Peyer's patch (tissue), 4 donors: ENCODE results near the gene CADPS2. TPM values are rescaled to one million over a fixed set of nuclear protein-coding genes. Genes with fewer than 3 reads are reported as not detected.

Source experiments
- DNase-seq, 3 donors: peaks; one replicate each; pipeline ENCODE4 v3.0.0-alpha.2; 2017 to 2019
- H3K27ac ChIP-seq, 4 donors: fragments of 200-600 bp; sonication (generic); one replicate each; pipeline ENCODE4 v1.5.1; 2016 to 2019
- H3K27me3 ChIP-seq, 2 donors: fragments of 200-600 bp; sonication (generic); one replicate each; pipeline ENCODE4 v1.5.1; 2019
- H3K36me3 ChIP-seq, 3 donors: fragments of 200-600 bp; sonication (generic); one replicate each; pipeline ENCODE4 v1.5.1; 2016 to 2019
- H3K4me1 ChIP-seq, 4 donors: fragments of 200-600 bp; sonication (generic); one replicate each; pipeline ENCODE4 v1.5.1; 2016 to 2019
- H3K4me3 ChIP-seq, 4 donors: fragments of 200-600 bp; sonication (generic); 1 replicate in 3 of 4; 2 replicates in 1 of 4; pipeline ENCODE4 v1.5.1; 2016 to 2019; ENCODE audit warnings: mild to moderate bottlenecking in 1 of 4
- H3K9me3 ChIP-seq, 4 donors: fragments of 200-600 bp; sonication (generic); one replicate each; pipeline ENCODE4 v1.5.1; 2016 to 2019; ENCODE audit warnings: mild to moderate bottlenecking in 1 of 4
- POLR2A ChIP-seq, 2 donors: fragments of 450-650 bp; IDR thresholded peaks; one replicate each; pipeline ENCODE4 v1.5.1; 2017; ENCODE audit warnings: antibody characterized with exemption in 2 of 2, mild to moderate bottlenecking in 2 of 2, moderate library complexity in 2 of 2
- total RNA-seq, 4 donors: library from RNA; depleted of rRNA; stranded (reverse); fragments of >200 nt; gene quantifications; one replicate each; pipeline ENCODE4 v1.1.0, GENCODE V29; 2016
- TF ChIP-seq, protein P1 (sequence below), 6 experiments: fragments of 450-650 bp in 4 of 6; fragments of 200-600 bp in 2 of 6; sonication (generic) in 1 of 6; IDR thresholded peaks; one replicate each; pipeline ENCODE4 v1.5.1; 2017 to 2019; ENCODE audit warnings: antibody characterized with exemption in 6 of 6, mild to moderate bottlenecking in 3 of 6, moderate library complexity in 1 of 6

CADPS2 gene
- total RNA-seq, 4 donors from 2014 or later = 11.4 to 21.5 (median 16.5) TPM

DNA sequence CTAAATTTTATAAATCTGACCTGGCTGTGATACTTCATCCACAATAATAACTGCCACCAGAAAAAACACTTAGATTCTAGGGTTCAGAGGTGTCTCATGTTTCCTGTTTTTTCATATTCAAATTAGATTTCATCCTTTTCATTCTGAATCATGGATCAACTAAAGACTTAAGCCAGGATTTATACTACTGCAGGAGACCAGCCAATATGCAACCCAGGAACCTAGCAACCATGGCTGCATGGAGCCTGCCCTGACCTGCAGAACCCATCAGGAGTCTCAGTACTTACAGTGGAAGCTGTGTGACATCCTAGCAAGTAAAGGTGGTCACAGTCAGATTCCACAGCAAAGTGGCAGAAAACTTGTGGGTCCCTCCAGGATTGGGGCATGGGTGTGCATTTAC is 143.0 kb downstream of the CADPS2 start:
- Histone ChIP-seq H3K36me3 (no peaks in the 10 kb centered on the region), H3K9me3 (no peaks in the 10 kb centered on the region), H3K4me1 (no peaks in the 10 kb centered on the region), H3K27me3 (no peaks in the 10 kb centered on the region), H3K4me3 (no peak overlapping the region), H3K27ac (no peak overlapping the region)
- TF ChIP-seq, protein P1, sequence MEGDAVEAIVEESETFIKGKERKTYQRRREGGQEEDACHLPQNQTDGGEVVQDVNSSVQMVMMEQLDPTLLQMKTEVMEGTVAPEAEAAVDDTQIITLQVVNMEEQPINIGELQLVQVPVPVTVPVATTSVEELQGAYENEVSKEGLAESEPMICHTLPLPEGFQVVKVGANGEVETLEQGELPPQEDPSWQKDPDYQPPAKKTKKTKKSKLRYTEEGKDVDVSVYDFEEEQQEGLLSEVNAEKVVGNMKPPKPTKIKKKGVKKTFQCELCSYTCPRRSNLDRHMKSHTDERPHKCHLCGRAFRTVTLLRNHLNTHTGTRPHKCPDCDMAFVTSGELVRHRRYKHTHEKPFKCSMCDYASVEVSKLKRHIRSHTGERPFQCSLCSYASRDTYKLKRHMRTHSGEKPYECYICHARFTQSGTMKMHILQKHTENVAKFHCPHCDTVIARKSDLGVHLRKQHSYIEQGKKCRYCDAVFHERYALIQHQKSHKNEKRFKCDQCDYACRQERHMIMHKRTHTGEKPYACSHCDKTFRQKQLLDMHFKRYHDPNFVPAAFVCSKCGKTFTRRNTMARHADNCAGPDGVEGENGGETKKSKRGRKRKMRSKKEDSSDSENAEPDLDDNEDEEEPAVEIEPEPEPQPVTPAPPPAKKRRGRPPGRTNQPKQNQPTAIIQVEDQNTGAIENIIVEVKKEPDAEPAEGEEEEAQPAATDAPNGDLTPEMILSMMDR (IDR thresholded peaks at IDR 0.05) = no peak
- no peak for TF ChIP-seq POLR2A (IDR thresholded peaks at IDR 0.05)
- DNase-seq = no peak

- H3K4me1 ChIP-seq = no peaks in the 10 kb centered on the region
- no peak for TF ChIP-seq POLR2A (IDR thresholded peaks at IDR 0.05)
- TF ChIP-seq, protein P1 (IDR thresholded peaks at IDR 0.05) = no peak
- DNase-seq = no peak
- H3K9me3 ChIP-seq = no peaks in the 10 kb centered on the region
- no peak overlapping the region for H3K27ac ChIP-seq
- no peak overlapping the region for H3K4me3 ChIP-seq
- H3K27me3 ChIP-seq = no peaks in the 10 kb centered on the region
- H3K36me3 ChIP-seq = no peaks in the 10 kb centered on the region
Observed at GRCh38 chr7:122738947-122739346, 147.3 kb downstream of the CADPS2 start.

DNA sequence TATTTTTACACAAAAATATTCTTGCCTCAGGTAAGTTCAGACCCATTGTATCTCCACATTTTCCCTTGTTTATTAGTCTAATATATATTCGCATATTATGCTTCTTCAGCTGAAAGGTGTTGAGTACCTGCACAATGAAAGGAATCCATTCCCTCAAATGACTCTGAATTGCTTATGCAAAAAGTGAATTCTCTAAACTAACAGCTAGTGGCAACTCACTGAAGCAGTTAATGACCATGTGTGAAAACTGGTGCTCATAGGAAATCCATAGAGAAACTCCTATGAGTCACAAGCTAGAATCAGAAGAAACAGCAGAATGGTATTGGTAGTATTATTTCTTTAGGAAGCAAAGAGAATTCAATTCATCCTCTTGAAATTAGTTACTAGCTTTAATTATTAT is 150.1 kb downstream of the CADPS2 start:
- no peaks in the 10 kb centered on the region for H3K27me3 ChIP-seq
- DNase-seq = no peak
- TF ChIP-seq, protein P1 (IDR thresholded peaks at IDR 0.05) = no peak
- no peak for TF ChIP-seq POLR2A (IDR thresholded peaks at IDR 0.05)

GRCh38 chr7:122727759-122728158 is 158.5 kb downstream of the CADPS2 start:
- Histone ChIP-seq H3K9me3 (no peaks in the 10 kb centered on the region), H3K27me3 (no peaks in the 10 kb centered on the region)
- no peak for DNase-seq

More for the DNA sequence above, 150.1 kb downstream of the CADPS2 start:
- Histone ChIP-seq H3K4me3 (no peak overlapping the region), H3K9me3 (no peaks in the 10 kb centered on the region), H3K4me1 (no peaks in the 10 kb centered on the region), H3K36me3 (no peaks in the 10 kb centered on the region), H3K27ac (no peak overlapping the region)

DNA sequence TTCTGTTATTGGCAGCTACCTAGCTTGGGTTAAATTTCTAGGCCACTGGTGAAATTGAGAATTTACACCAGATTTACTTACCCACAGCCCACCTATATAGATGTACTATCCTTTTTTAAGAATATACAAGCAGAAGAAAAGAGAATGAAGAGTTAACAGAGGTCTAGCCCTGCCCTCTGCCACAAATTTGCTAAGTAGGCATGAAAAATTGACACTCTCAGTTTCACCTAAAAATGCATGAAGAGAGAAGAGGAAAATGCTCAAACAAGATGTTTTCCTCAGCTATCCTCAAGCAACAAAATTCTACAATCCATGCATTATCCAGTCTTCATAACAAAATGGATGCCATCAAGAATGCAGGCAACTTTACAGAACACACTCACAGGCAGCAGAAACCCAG is 158.9 kb downstream of the CADPS2 start:
- TF ChIP-seq POLR2A (IDR thresholded peaks at IDR 0.05) = no peak
- no peaks in the 10 kb centered on the region for H3K9me3 ChIP-seq
- H3K27ac ChIP-seq = no peak overlapping the region
- no peaks in the 10 kb centered on the region for H3K36me3 ChIP-seq
- H3K27me3 ChIP-seq = no peaks in the 10 kb centered on the region
- DNase-seq = no peak
- no peaks in the 10 kb centered on the region for H3K4me1 ChIP-seq
- H3K4me3 ChIP-seq = no peak overlapping the region

More at GRCh38 chr7:122727759-122728158, 158.5 kb downstream of the CADPS2 start:
- Histone ChIP-seq H3K27ac (no peak overlapping the region), H3K36me3 (no peaks in the 10 kb centered on the region), H3K4me3 (no peak overlapping the region), H3K4me1 (no peaks in the 10 kb centered on the region)
- TF ChIP-seq, protein P1 (IDR thresholded peaks at IDR 0.05) = no peak
- no peak for TF ChIP-seq POLR2A (IDR thresholded peaks at IDR 0.05)

DNA sequence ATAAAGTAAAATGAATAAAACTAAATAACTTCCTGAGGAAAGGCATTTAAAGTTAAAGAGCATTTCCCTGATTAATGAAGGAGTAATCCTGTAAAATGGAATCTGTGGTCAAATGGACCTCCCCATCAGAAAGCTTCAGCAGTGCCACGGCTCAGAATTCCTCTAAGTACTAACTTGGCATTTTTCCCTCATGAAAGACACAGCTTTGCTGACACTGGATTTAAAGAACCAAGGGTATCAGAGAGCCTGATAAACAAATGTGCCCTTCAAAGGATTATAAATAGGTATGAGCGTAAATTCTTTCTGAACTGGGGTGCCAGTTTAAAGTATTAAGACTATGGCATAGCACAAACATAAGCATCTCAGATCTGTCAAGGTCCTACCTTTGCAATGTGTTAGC is 159.4 kb downstream of the CADPS2 start:
- Histone ChIP-seq H3K36me3 (no peaks in the 10 kb centered on the region), H3K27ac (no peak overlapping the region), H3K4me1 (no peaks in the 10 kb centered on the region), H3K9me3 (no peaks in the 10 kb centered on the region), H3K4me3 (no peak overlapping the region), H3K27me3 (no peaks in the 10 kb centered on the region)
- TF ChIP-seq, protein P1 (IDR thresholded peaks at IDR 0.05) = no peak
- TF ChIP-seq POLR2A (IDR thresholded peaks at IDR 0.05) = no peak
- DNase-seq = no peak
